ENCODE measurements around the gene NBEAL2. TPM values are rescaled to one million over a fixed set of nuclear protein-coding genes. Genes with fewer than 3 reads are reported as not detected.
A peak's percentile ranks its signal among the peaks of the same experiment; 100 is the strongest.
"Not testable (repeated sequence)": the region's sequence is repeated elsewhere in the genome, so short reads cannot be mapped to it uniquely, and the experiment has no call there.

Gene NBEAL2
- total RNA-seq, 1 donor from 2014 or later, result 116 TPM

DNA sequence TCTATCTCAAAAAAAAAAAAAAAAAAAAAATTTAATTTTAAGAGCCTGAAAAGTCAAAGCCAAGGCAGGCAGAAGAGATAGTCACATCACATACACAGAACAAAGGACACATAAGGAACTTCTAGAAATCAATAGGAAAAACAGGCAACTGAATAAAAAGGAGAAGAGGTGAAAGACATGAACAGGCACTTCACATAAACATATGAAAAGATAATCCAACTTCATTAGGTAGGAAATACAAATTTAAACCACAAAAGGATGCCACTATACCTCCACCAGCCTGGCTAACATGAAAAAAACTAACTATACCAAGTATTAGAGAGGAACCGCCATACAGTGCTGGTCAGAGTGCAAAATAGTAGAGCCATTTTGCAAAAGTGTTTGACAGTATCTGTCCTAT is 17.0 kb upstream of the NBEAL2 start:
- peaks cover 58% of the 10 kb centered on the region for H3K4me1 ChIP-seq
- H3K36me3 ChIP-seq, result no peaks in the 10 kb centered on the region
- H3K27me3 ChIP-seq, result no peaks in the 10 kb centered on the region
- no peak for TF ChIP-seq CTCF (IDR thresholded peaks at IDR 0.05)
- no peaks in the 10 kb centered on the region for H3K9me3 ChIP-seq
- ATAC-seq (no peak), DNase-seq (no peak)
- intact Hi-C loops (cut with DNase I), result no loop called here
- H3K27ac ChIP-seq, result no peak overlapping the region
- H3K4me3 ChIP-seq, result no peak overlapping the region

DNA sequence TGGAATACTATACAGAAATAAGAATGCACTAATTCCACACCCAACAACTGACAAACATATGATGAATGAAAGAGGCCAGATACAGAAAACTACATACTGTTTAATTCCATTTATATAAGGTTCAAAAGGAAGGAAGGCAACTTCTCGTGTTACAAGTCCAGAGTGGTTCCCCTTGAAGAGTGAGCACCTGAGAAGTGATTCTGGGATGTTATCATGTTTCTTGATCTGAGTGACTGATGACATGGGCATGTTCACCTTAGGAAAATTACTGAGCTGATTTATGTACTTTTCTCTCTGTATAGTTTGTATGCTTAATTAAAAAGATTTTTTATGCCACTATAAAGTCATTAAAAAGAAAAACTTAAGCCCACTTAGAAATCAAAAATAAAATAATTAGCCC is 16.5 kb upstream of the NBEAL2 start:
- ATAC-seq, result no peak
- Histone ChIP-seq H3K36me3 (no peaks in the 10 kb centered on the region), H3K4me3 (no peak overlapping the region), H3K9me3 (no peaks in the 10 kb centered on the region), H3K4me1 (peaks cover 61% of the 10 kb centered on the region), H3K27me3 (no peaks in the 10 kb centered on the region), H3K27ac (no peak overlapping the region)
- no peak for DNase-seq
- TF ChIP-seq CTCF (IDR thresholded peaks at IDR 0.05), result no peak
- intact Hi-C loops (cut with DNase I), result no loop called here

DNA sequence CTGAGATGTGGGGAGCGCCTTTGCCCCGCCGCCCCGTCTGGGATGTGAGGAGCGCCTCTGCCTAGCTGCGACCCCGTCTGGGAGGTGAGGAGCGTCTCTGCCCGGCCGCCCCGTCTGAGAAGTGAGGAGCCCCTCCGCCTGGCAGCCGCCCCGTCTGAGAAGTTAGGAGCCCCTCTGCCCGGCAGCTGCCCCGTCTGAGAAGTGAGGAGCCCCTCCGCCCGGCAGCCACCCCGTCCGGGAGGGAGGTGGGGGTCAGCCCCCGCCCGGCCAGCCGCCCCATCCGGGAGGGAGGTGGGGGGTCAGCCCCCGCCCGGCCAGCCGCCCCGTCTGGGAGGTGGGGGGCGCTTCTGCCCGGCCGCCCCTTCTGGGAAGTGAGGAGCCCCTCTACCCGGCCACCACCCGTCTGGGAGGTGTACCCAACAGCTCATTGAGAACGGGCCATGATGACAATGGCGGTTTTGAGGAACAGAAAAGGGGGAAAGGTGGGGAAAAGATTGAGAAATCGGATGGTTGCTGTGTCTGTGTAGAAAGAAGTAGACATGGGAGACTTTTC is 15.4 kb upstream of the NBEAL2 start:
- H3K27me3 ChIP-seq; H3K9me3 ChIP-seq; H3K27ac ChIP-seq; DNase-seq; intact Hi-C loops (cut with DNase I); H3K36me3 ChIP-seq; H3K4me3 ChIP-seq; ATAC-seq: not testable (repeated sequence)
- H3K4me1 ChIP-seq, result peaks cover 64% of the 10 kb centered on the region

- no peak for DNase-seq
- Histone ChIP-seq H3K9me3 (no peaks in the 10 kb centered on the region), H3K4me1 (peaks cover 64% of the 10 kb centered on the region), H3K36me3 (no peaks in the 10 kb centered on the region), H3K4me3 (no peak overlapping the region), H3K27me3 (no peaks in the 10 kb centered on the region), H3K27ac (peak overlapping the region; percentile 20)
- ATAC-seq, result peak; percentile 75
- no peak for TF ChIP-seq CTCF (IDR thresholded peaks at IDR 0.05)
- intact Hi-C loops (cut with DNase I), result no loop called here
These were observed 14.3 kb upstream of the NBEAL2 start for GRCh38 chr3:46965151-46965550.

DNA sequence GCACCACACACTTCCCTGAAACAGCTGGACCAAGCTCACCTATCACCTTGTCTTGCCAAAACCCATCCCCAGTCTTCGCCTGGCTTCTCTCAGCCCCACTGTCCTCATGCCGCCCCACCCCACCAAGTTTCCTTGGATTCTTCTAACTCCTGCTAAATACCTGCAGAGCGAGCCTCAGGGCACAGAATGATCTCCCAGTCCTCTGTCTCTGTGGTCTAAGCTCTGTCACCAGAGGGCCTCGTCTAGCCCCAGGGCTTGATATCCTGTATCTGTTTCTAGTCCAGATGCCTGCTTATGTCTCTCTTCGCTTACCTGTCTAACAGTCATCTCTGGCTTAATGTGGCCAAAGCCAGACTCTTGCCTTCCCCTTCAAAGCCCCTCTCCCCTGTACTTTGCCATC is 12.7 kb upstream of the NBEAL2 start:
- no peak for DNase-seq
- H3K27ac ChIP-seq, result peak overlapping the region; percentile 30
- ATAC-seq, result no peak
- no peak for TF ChIP-seq CTCF (IDR thresholded peaks at IDR 0.05)
- intact Hi-C loops (cut with DNase I), result no loop called here
- no peaks in the 10 kb centered on the region for H3K36me3 ChIP-seq
- H3K4me1 ChIP-seq, result peaks cover 65% of the 10 kb centered on the region
- peak overlapping the region; percentile 23 for H3K4me3 ChIP-seq
- no peaks in the 10 kb centered on the region for H3K9me3 ChIP-seq
- H3K27me3 ChIP-seq, result no peaks in the 10 kb centered on the region

- no peaks in the 10 kb centered on the region for H3K9me3 ChIP-seq
- ATAC-seq, result no peak
- peak overlapping the region; percentile 24 for H3K27ac ChIP-seq
- intact Hi-C loops (cut with DNase I), result no loop called here
- H3K4me1 ChIP-seq, result peaks cover 70% of the 10 kb centered on the region
- H3K4me3 ChIP-seq, result no peak overlapping the region
- TF ChIP-seq CTCF (IDR thresholded peaks at IDR 0.05), result no peak
- DNase-seq, result no peak
- H3K27me3 ChIP-seq, result no peaks in the 10 kb centered on the region
- no peaks in the 10 kb centered on the region for H3K36me3 ChIP-seq
These were observed 10.6 kb upstream of the NBEAL2 start for GRCh38 chr3:46968783-46969428.
